Activated T-cell treated with anti-CD3 and anti-CD28 coated beads for 24 hours (primary cell): ENCODE results near the gene PTPRD.

Source experiments
- DNase-seq: peaks from one replicate; pipeline ENCODE4 v3.0.0-alpha.2; 2020; ENCODE audit warnings: low read depth

Gene PTPRD

GRCh38 chr9:10268531-10269485 is 344.0 kb downstream of the PTPRD start:
- DNase-seq, result no peak

DNA sequence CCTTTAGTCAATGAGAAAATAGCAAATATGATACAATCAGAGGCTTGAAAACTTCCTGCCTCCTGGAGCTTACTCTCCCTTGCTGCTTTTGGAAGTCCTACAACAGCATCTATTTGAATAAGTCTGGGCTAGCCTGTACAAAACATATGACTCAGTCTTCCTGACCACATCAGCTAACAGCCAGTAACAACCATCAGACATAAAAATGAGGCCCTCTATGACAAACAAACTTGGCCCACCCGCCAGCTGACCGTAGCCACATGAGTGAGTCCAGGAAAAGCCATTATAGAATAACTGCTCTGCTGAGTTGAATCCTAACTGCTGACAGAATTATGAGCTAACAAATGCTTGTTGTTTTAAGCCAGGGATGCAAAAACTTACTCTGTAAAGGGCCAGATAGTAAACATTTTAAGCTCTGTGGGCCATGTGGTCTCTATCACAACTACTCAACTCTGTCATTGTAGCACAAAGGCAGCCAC is 347.6 kb downstream of the PTPRD start:
- DNase-seq, result no peak

- no peak for DNase-seq
These were observed 352.3 kb downstream of the PTPRD start for GRCh38 chr9:10260501-10260900.

GRCh38 chr9:10259668-10260067 is 353.1 kb downstream of the PTPRD start:
- DNase-seq, result no peak

GRCh38 chr9:10255758-10256157 is 357.0 kb downstream of the PTPRD start:
- DNase-seq, result no peak

GRCh38 chr9:10254338-10254737 is 358.5 kb downstream of the PTPRD start:
- no peak for DNase-seq

DNA sequence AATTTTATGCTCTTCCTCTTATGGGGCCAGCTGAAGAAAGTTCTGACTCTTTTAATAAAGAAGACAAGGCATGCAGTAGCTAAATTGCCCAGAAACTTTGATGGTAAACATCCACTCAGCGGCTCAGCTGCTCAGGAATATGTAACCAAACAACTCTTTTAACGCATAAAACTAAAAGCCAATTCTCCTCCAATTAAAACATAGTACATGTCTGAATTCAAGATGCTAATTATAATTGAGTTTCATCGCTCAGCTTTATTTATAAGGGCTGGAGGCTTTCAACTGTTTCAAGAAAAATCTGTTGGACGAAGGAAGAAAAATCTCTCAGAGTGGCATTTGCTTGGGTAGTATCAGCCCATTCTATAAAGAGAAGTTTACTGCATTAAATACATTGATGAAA is 359.5 kb downstream of the PTPRD start:
- DNase-seq, result no peak

- no peak for DNase-seq
These were observed 360.6 kb downstream of the PTPRD start for GRCh38 chr9:10252174-10252573.

DNA sequence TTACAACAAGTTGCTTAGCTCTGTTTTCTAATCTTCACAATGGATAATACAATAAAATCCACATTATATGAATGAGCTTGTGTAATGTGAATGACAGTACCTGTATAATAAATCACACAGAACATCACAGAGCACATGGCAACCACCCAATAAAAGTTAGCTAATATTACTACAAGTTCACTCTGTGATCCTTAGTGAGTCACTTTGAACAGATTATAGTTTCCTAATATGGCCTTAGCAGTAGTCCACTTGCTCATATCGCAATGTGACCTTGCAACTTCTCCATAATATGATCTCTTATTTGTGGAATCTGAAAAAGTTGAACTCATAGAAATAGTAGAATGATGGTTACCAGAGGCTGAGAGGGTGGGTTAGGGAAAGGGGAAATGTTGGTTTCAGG is 361.3 kb downstream of the PTPRD start:
- DNase-seq, result no peak

DNA sequence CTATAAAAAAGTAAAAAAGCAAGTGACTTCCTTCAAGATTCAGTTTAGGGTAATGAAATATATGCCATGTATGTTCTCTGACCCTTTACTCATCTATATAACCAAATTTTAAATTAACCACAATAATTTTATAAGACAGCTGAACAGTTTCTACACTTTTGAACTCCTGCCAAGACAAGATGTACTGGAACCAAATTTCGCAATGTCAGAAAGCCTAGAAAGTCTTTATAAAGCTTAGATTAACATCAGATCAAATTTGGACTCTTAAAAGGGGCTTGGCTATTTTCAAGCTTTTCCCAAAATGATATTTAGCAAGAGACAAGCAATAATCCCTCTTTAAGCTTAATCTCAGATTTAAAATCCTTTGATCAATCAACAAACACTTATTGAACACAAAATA is 362.6 kb downstream of the PTPRD start:
- DNase-seq, result no peak

- DNase-seq, result no peak
These were observed 363.9 kb downstream of the PTPRD start for GRCh38 chr9:10248890-10249289.

DNA sequence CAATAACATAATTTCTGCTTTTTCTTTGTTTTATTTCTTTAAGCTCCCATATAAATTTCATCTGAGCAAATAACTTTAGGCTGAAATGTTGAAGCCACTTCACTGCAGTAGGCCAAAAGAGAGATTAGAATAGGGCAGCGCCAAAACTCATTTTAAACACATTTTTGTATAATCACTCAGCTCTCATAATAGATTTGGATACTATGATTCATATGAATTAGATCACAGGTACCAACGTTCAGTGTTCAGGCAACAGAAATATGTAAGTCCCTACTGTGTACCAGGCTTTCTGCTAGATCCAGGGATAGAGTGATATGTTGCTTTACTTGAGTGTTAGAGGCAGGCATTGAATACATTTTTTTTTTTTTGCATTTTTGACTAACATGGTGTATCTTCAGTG is 370.5 kb downstream of the PTPRD start:
- DNase-seq, result no peak

DNA sequence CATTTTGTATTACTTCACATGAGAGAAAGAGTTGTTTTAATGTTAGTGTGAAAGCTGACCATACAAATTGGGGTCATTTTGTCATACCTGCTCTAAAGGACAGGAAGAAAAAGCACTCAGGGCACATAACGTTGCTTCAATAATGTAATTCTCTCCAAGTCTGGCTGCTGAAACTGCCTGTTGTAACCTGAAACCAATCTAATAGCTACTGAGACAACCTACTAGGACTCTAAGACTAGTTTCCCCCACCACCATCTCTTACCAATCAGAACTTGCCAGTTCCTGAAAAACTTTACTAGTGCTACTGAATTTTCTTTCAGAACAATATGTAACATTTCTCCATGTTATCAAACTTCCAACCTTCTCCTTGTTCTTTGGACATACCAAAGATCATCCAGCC is 374.7 kb downstream of the PTPRD start:
- no peak for DNase-seq

GRCh38 chr9:10237584-10237983 is 375.2 kb downstream of the PTPRD start:
- DNase-seq, result no peak

DNA sequence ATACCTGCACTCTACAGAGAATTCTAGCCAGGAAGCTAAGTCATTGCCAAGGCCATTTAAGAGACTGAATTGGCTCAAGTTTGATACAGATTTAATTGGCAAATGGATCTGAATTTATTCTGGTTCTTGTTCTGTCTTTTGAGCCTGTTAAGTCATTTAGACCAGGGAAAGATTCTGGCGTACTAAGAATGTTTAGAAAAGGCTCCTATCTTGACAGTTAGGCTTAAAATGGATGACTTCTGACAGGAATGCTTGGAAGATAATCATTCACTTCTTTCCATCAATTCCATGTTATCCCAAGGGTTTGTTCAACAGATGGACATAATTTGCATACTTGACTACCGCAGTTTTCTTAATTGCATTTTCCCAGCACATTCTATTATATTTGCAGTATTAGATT is 376.6 kb downstream of the PTPRD start:
- DNase-seq, result no peak

GRCh38 chr9:10235376-10235775 is 377.4 kb downstream of the PTPRD start:
- no peak for DNase-seq

GRCh38 chr9:10232352-10232930 is 380.4 kb downstream of the PTPRD start:
- no peak for DNase-seq

- DNase-seq, result no peak
These were observed 382.3 kb downstream of the PTPRD start for GRCh38 chr9:10230512-10230911.

DNA sequence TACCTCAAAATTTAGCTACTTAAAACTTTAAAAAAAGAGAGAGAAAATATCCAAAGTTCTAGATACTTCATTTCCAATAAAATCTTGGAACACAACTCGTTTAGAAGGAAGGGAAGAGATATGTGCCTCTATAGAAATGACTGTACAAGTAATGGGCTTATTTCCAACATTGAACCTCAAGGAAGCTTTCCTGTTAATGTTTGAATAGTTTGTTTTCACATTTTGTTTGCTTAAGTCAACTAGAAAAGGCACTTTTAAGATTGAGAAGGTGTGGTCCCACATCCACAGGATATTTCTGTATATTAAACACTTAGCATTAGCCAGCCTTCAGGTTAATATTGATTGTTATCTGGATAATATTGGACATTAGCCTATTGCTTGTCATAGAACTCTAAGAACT is 384.7 kb downstream of the PTPRD start:
- no peak for DNase-seq

DNA sequence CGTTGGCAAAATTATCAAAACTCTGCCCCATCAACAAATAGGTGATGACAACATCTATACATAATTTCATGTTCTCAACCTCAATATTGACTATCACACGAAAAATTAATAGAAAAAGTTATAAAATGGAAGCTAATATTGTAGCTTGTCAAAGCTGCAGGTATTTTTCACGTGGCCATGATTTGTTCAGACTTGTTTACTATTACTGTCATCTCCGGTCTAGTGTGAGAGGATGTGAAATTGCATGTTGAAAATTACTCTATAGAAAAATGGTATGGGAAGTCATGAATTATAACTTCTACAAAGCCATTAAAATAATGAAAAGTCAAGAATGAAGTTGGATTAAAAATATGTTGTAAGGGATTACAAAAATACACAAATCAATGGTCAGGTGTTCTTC is 385.8 kb downstream of the PTPRD start:
- DNase-seq, result no peak

GRCh38 chr9:10212702-10213101 is 400.1 kb downstream of the PTPRD start:
- DNase-seq, result no peak

- DNase-seq, result no peak
These were observed 404.1 kb downstream of the PTPRD start for GRCh38 chr9:10208691-10209069.

DNA sequence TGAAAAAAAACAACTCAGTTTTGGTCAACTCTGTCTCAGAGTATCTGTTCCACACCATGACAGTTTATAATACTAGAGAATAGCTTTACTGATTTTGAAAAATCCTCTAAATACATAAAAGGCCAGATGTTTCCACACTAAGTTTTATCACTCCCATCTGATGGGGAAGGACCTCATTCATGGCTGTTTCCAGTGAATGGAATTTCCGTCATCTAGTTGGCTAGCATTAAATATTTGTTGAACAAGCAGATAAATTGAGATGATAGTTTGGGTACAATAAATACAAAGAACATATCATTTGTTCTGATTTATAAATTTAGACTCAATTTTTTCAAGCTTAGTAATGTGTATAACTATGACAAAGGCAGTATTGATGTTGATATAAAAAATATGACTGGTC is 408.5 kb downstream of the PTPRD start:
- no peak for DNase-seq

- no peak for DNase-seq
These were observed 439.2 kb downstream of the PTPRD start for GRCh38 chr9:10173561-10173960.
